ENCODE results near the gene DNAH10. TPM values are rescaled to one million over a fixed set of nuclear protein-coding genes. Genes with fewer than 3 reads are reported as not detected.
A peak's percentile ranks its signal among the peaks of the same experiment; 100 is the strongest.

Gene DNAH10
- total RNA-seq, 1 donor: 0.21 TPM

GRCh38 chr12:123733229-123733628 is 28.9 kb upstream of the DNAH10 start:
- Histone ChIP-seq H3K9me3 (ENCODE audit: low read depth, low read length) (no peaks in the 10 kb centered on the region), H3K4me3 (ENCODE audit: low read length) (no peak overlapping the region), H3K27me3 (ENCODE audit: insufficient read depth, low read length) (no peaks in the 10 kb centered on the region), H3K4me1 (ENCODE audit: insufficient read depth, low read length) (peaks cover 11% of the 10 kb centered on the region)

GRCh38 chr12:123734268-123734667 is 27.8 kb upstream of the DNAH10 start:
- Histone ChIP-seq H3K27me3 (ENCODE audit: insufficient read depth, low read length) (no peaks in the 10 kb centered on the region), H3K9me3 (ENCODE audit: low read depth, low read length) (no peaks in the 10 kb centered on the region), H3K4me3 (ENCODE audit: low read length) (no peak overlapping the region), H3K4me1 (ENCODE audit: insufficient read depth, low read length) (peaks cover 11% of the 10 kb centered on the region)

- H3K4me3 ChIP-seq (ENCODE audit: low read length): no peak overlapping the region
- no peaks in the 10 kb centered on the region for H3K27me3 ChIP-seq (ENCODE audit: insufficient read depth, low read length)
- peaks cover 29% of the 10 kb centered on the region for H3K4me1 ChIP-seq (ENCODE audit: insufficient read depth, low read length)
- H3K9me3 ChIP-seq (ENCODE audit: low read depth, low read length): no peaks in the 10 kb centered on the region
Measured at GRCh38 chr12:123741937-123742572, 20.0 kb upstream of the DNAH10 start.

GRCh38 chr12:123743002-123743401 is 19.1 kb upstream of the DNAH10 start:
- H3K9me3 ChIP-seq (ENCODE audit: low read depth, low read length): no peaks in the 10 kb centered on the region
- H3K27me3 ChIP-seq (ENCODE audit: insufficient read depth, low read length): no peaks in the 10 kb centered on the region
- H3K4me3 ChIP-seq (ENCODE audit: low read length): no peak overlapping the region
- peaks cover 32% of the 10 kb centered on the region for H3K4me1 ChIP-seq (ENCODE audit: insufficient read depth, low read length)

GRCh38 chr12:123744836-123745235 is 17.3 kb upstream of the DNAH10 start:
- H3K4me3 ChIP-seq (ENCODE audit: low read length): no peak overlapping the region
- H3K9me3 ChIP-seq (ENCODE audit: low read depth, low read length): no peaks in the 10 kb centered on the region
- H3K27me3 ChIP-seq (ENCODE audit: insufficient read depth, low read length): no peaks in the 10 kb centered on the region
- H3K4me1 ChIP-seq (ENCODE audit: insufficient read depth, low read length): peaks cover 39% of the 10 kb centered on the region

- H3K27me3 ChIP-seq (ENCODE audit: insufficient read depth, low read length): no peaks in the 10 kb centered on the region
- no peaks in the 10 kb centered on the region for H3K9me3 ChIP-seq (ENCODE audit: low read depth, low read length)
- H3K4me1 ChIP-seq (ENCODE audit: insufficient read depth, low read length): peaks cover 29% of the 10 kb centered on the region
- no peak overlapping the region for H3K4me3 ChIP-seq (ENCODE audit: low read length)
Measured at GRCh38 chr12:123747309-123747708, 14.8 kb upstream of the DNAH10 start.

- Histone ChIP-seq H3K4me3 (ENCODE audit: low read length) (no peak overlapping the region), H3K27me3 (ENCODE audit: insufficient read depth, low read length) (no peaks in the 10 kb centered on the region), H3K4me1 (ENCODE audit: insufficient read depth, low read length) (peaks cover 20% of the 10 kb centered on the region), H3K9me3 (ENCODE audit: low read depth, low read length) (no peaks in the 10 kb centered on the region)
Measured at GRCh38 chr12:123748161-123748560, 13.9 kb upstream of the DNAH10 start.

- Histone ChIP-seq H3K4me1 (ENCODE audit: insufficient read depth, low read length) (peaks cover 18% of the 10 kb centered on the region), H3K4me3 (ENCODE audit: low read length) (no peak overlapping the region), H3K27me3 (ENCODE audit: insufficient read depth, low read length) (no peaks in the 10 kb centered on the region), H3K9me3 (ENCODE audit: low read depth, low read length) (no peaks in the 10 kb centered on the region)
Measured at GRCh38 chr12:123748661-123749060, 13.4 kb upstream of the DNAH10 start.

GRCh38 chr12:123749355-123749754 is 12.7 kb upstream of the DNAH10 start:
- H3K9me3 ChIP-seq (ENCODE audit: low read depth, low read length): no peaks in the 10 kb centered on the region
- no peaks in the 10 kb centered on the region for H3K27me3 ChIP-seq (ENCODE audit: insufficient read depth, low read length)
- no peak overlapping the region for H3K4me3 ChIP-seq (ENCODE audit: low read length)
- peaks cover 18% of the 10 kb centered on the region for H3K4me1 ChIP-seq (ENCODE audit: insufficient read depth, low read length)

- H3K4me3 ChIP-seq (ENCODE audit: low read length): no peak overlapping the region
- no peaks in the 10 kb centered on the region for H3K27me3 ChIP-seq (ENCODE audit: insufficient read depth, low read length)
- H3K4me1 ChIP-seq (ENCODE audit: insufficient read depth, low read length): peaks cover 18% of the 10 kb centered on the region
- no peaks in the 10 kb centered on the region for H3K9me3 ChIP-seq (ENCODE audit: low read depth, low read length)
Measured at GRCh38 chr12:123750159-123750656, 11.9 kb upstream of the DNAH10 start.

GRCh38 chr12:123752046-123752445 is 10.1 kb upstream of the DNAH10 start:
- Histone ChIP-seq H3K4me1 (ENCODE audit: insufficient read depth, low read length) (peaks cover 15% of the 10 kb centered on the region), H3K4me3 (ENCODE audit: low read length) (no peak overlapping the region), H3K27me3 (ENCODE audit: insufficient read depth, low read length) (no peaks in the 10 kb centered on the region), H3K9me3 (ENCODE audit: low read depth, low read length) (no peaks in the 10 kb centered on the region)

- no peaks in the 10 kb centered on the region for H3K4me1 ChIP-seq (ENCODE audit: insufficient read depth, low read length)
- H3K27me3 ChIP-seq (ENCODE audit: insufficient read depth, low read length): no peaks in the 10 kb centered on the region
- no peak overlapping the region for H3K4me3 ChIP-seq (ENCODE audit: low read length)
- H3K9me3 ChIP-seq (ENCODE audit: low read depth, low read length): no peaks in the 10 kb centered on the region
Measured at GRCh38 chr12:123754041-123754772, 7.9 kb upstream of the DNAH10 start.

GRCh38 chr12:123757561-123757960 is 4.5 kb upstream of the DNAH10 start:
- H3K4me1 ChIP-seq (ENCODE audit: insufficient read depth, low read length): peaks cover 9% of the 10 kb centered on the region
- H3K27me3 ChIP-seq (ENCODE audit: insufficient read depth, low read length): no peaks in the 10 kb centered on the region
- H3K4me3 ChIP-seq (ENCODE audit: low read length): no peak overlapping the region
- no peaks in the 10 kb centered on the region for H3K9me3 ChIP-seq (ENCODE audit: low read depth, low read length)

GRCh38 chr12:123760267-123760938 is 1.7 kb upstream of the DNAH10 start:
- no peaks in the 10 kb centered on the region for H3K27me3 ChIP-seq (ENCODE audit: insufficient read depth, low read length)
- no peak overlapping the region for H3K4me3 ChIP-seq (ENCODE audit: low read length)
- no peaks in the 10 kb centered on the region for H3K9me3 ChIP-seq (ENCODE audit: low read depth, low read length)
- H3K4me1 ChIP-seq (ENCODE audit: insufficient read depth, low read length): peaks cover 13% of the 10 kb centered on the region

GRCh38 chr12:123762715-123763052 is 583 bp downstream of the DNAH10 start:
- H3K4me3 ChIP-seq (ENCODE audit: low read length): peak overlapping the region; percentile 47
- H3K27me3 ChIP-seq (ENCODE audit: insufficient read depth, low read length): no peaks in the 10 kb centered on the region
- H3K4me1 ChIP-seq (ENCODE audit: insufficient read depth, low read length): peaks cover 18% of the 10 kb centered on the region
- no peaks in the 10 kb centered on the region for H3K9me3 ChIP-seq (ENCODE audit: low read depth, low read length)
